NCI-H2227 treated with DMSO at 0.1 percent for 48 hours (cell line): ENCODE data around the gene ZNF813.
"Not testable (repeated sequence)": the region's sequence is repeated elsewhere in the genome, so short reads cannot be mapped to it uniquely, and the experiment has no call there.

Source experiments
- DNase-seq: peaks from one replicate; lab custom pipeline; 2025; lab: John Stamatoyannopoulos, UW

ZNF813 gene

DNA sequence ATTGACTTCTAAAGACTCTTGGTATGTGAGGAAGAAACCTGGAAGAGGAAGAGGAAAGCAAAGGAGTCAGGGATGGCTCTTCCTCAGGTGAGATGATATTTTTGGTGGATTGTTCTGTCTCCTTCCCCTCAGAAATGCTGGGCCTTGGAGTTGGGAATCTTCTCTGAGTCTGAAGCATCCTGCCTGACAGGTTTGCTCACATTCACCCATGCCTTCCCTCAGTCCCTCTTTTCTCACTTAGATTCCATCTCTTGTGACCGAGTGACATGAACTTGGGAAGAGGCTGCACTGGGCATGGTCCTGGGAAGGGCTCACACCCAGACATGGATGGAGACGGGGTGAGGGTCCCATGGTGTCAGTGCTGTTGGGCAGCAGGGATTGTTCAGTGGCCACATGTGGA lies 16.2 kb downstream of the ZNF813 start:
- not testable (repeated sequence) for DNase-seq

DNA sequence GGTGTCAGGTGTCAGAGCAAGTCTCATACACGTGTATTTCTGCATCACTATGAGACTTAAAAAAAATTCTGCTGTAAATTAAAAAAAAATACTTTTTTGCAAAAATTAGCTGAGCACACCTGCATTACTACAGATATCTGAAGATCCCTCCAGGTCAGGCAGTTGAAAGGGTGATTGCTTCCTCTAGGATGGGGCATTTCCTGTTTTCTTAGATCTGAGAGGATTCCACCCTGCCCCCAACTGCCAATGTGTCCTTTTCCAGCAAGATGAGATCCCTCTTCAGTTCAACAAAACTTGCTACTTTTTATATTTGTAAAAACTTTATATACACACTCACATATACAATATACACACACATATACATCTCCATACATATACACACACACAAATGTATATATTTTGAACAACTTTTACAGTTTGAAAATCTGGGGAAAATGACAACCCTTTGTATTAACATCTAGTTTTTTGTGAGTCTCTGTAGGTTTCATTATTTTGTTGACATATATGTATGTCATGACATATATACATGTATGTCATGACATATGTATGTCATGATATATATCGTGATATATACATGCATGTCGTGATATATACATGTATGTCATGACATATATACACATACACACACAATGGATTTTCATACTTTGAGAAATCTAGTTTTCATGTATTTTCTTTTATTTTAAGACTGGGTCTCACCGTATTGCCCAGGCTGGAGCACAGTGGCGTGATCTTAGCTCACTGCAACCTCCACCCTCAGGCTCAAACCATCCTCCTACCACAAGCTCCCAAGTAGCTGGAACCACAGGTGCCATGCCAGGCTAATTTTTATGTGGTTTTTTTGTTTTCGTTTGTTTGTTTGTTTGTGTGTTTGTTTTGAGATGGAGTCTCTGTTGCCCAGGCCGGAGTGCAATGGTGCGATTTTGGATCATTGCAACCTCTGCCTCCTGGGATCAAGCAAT lies 17.8 kb downstream of the ZNF813 start:
- DNase-seq: no peak

DNA sequence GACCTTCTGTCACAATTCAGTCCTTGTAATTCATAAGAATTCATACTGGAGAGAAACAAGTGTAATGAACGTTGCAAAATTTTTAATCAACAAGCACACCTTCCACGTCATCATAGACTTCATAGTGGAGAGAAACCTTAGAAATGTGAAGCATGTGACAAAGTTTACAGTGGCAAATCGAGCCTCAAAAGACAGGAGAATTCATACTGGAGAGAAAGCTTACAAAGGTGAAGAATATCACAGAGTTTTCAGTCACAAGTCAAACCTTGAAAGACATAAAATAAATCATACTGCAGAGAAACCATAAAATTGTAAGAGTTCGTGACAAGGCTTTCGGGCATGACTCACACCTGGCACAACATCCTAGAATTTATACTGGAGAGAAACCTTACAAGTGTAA lies 24.6 kb downstream of the ZNF813 start:
- DNase-seq: no peak

DNA sequence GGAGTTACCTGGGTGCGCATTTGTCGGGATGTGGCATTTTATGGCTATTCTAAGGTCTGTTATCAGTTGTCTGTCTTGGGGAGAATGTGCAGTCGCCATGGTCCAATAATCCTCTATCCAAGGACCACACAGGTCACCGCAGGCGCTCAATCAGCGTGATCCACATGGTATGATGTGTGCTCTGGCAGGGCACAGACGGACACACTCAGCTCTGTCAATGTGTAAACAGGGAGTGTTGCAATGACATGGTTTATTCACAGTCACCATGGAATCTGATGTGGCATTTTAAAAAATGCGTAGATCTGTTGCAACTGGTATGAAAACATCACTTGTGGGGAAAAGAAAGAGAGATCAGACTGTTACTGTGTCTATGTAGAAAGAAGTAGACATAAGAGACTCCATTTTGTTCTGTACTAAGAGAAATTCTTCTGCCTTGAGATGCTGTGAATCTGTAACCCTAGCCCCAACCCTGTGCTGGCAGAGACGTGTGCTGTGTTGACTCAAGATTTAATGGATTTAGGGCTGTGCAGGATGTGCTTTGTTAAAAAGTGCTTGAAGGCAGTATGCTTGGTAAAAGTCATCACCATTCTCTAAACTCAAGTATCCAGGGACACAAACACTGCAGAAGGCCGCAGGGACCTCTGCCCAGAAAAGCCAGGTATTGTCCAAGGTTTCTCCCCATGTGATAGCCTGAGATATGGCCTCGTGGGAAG lies 29.9 kb downstream of the ZNF813 start:
- DNase-seq: not testable (repeated sequence)

DNA sequence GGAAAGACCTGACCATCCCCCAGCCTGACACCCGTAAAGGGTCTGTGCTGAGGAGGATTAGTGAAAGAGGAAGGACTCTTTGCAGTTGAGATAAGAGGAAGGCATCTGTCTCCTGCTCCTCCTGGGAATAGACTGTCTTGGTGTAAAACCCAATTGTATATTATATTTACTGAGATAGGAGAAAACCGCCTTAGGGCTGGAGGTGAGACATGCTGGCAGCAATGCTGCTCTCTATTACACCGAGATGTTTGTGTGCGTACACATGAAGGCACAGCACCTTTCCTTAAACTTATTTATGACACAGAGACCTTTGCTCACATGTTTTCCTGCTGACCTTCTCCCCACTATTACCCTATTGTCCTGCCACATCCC lies 30.5 kb downstream of the ZNF813 start:
- DNase-seq: not testable (repeated sequence)

DNA sequence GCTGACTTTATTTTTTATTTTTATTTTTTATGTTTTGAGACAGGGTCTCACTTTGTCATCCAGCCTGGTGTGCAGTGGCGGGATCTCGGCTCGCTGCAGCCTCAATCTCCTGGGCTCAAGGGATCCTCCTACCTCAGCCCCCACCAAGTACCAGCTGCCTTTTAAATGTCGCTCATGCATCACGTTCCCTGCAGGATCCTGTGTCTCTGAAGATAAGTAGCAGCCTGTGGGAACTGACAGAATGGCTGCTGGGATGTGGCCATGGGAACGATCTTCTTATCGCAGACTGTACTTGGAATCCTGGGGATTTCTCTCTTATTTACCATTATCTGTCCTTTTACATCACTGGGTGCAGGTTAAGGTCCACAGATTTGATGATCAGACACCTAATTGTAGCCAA lies 35.6 kb downstream of the ZNF813 start:
- DNase-seq: peak; percentile 28

DNA sequence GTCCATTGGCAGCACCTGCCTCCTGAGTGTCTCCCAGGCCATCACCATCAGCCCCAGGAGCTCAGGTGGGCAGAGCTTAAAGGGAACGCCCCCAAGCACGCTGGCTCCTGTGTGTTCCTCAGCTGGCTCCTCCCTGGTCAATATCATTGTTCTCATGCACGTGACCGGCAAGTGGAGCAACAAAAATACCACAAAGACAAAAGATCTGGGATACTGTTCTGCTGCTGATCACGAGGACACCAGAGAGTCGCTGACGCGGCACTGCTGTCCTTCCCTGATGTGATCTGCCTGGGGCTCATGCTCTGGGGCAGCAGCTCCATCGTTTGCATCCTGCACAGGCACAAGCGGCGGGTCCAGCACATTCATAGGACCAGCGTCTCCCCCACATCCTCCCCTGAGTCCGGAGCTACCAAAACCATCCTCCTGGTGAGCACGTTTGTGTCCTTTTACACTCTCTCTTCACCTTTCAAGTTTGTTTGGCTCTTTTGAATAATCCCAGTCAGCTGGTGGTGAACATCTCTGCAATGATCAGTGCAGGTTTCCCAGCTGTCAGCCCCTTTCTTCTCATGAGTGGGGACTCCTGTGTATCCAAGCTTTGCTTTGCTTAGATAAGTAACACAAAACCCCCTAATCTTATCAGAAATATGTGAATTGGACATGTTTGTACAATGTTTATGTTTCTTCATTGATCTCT lies 36.3 kb downstream of the ZNF813 start:
- DNase-seq: peak; percentile 8

DNA sequence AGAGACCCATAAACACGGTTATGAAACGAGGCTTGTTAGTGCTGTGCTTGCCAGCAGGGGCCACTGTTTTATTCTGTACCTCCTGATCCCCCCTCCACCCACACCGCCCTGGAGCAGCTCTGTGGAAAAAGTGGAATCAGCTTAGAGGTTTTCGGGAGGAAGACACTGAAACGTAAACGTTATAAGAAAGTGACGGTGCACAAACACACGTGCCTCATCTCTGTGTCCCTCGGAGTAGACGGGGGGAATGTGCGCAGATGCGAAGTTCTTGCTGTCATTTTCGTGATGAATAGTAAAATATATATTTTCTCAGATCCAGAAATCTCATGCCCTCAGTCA lies 36.8 kb downstream of the ZNF813 start:
- DNase-seq: peak; percentile 65

DNA sequence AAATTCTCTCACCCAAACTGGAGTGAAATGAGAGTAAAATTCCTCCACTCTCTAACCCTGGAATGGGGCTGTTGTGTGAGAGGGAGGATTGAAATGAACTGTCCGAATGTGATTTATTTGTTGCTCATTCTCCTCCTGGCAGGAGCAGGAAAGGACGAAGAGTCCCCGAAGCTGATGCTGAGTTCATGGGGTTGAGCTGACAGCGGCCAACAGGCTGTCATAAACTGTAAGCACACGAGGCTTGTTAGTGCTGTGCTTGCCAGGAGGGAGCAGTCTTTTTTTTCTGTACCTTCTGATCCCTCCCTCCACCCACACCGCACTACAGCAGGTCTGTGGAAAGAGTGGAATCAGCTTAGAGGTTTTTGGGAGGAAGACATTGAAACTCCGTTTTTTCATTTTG lies 37.4 kb downstream of the ZNF813 start:
- no peak for DNase-seq

DNA sequence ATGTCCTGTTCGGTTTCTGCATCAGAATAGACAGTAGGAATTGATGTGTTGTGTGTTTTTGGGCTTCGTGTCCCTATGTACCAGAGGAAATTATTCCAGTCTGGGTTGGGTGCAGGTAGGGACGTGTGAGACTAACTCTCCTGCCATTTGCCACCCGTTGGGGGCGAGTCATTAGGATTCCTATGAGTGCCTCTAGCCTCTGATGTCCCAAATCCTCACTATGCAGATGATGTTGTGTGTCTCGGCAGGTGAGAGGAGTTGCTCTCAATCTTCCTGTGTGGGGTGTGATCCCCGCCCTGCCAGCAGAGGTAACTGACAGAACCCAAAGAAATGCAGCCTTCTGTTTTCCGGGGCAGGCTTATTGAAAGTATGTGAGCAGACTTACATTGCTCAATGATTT lies 39.2 kb downstream of the ZNF813 start:
- DNase-seq: no peak

DNA sequence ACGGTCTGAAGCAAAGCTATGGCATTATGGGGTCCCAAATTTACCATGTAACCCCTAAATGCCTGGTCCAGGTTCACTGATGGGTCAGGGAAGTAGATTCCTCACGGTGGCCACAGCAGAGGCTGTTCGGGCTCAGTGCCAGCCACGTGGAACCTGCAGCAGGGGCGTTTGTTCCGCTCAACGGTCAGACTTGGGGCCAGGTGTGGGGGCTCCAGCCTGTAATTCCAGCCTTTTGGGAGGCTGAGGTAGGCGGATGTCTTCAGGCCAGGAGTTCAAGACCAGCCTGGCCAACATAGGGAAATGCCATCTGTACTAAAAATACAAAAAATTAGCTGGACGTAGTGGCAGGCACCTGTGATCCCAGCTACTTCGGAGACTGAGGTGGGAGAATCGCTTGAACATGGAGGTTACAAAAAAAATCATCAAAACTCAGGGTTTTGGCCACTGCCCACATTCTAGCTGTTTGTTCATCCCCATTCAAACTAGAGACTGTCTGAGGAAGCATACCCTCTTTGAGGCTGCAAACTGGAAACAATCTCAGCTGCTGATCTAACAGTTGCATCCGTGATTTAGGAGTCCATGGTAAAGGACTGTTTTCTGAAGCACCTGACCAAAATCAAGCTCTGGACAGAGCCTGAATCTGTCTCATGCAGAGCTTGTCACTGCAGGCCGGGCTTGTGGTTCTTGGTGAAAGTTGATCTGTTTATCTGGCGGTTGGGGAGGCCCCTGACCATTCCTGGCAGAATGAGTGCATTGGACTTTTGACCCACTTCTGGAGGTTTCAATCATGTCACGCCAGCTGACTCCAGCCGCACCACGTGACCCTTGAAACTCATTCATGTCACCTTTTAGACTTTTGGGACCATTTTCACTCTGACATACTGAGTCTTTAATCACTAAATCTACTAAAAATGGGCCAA lies 40.2 kb downstream of the ZNF813 start:
- DNase-seq: no peak

DNA sequence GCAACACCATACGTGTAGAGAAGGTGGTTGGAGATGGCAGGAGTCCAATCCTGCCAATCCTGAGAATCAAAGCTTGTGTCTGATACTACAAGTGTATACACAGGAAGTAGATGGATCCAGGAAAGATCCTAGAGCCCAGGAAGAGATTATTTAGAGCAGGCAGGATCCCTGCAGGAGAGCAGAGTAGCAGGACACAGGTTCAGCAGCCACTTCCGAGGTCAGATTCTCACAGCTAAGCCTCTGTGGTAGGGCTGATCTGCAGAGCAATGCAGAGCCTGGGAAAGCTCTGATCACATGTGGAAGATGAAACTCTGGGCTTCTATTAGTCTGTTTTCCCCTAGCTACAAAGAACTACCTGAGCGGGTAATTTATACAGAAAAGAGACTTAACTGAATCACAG lies 41.9 kb downstream of the ZNF813 start:
- DNase-seq: no peak

DNA sequence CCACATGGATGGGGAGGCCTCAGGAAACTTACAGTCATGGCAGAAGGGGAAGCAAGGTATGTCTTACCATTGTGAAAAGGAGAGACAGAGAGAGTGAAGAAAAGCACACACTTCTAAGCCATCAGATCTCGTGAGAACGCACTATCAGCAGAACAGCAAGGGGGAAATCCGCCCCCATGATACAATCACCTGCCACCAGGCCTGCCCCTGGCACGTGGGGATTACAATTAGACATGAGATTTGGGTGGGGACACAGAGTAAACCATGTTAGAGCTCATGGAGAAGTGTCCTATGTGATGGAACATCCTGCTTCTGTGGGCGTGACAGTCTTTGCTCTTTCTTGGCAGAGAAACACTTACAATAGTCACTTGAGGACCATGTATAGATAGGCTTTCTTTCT lies 42.3 kb downstream of the ZNF813 start:
- DNase-seq: no peak

DNA sequence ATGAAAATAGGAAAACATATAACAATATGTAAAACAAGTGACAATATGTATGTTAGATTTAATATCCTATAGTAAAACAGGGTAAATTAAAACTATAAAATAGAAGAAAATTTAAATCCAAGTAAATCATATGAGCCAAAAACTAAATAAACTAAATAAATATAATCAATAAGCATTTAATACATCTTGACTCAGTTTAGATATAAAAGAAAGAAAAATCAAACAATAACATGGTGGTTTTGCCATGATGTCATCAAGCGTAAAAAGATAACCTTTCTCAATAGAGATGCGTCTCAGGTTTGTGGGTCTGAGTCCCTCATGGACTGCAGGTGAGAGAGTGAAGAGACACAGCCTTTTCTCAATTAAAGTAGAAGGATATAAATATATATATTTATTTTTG lies 43.8 kb downstream of the ZNF813 start:
- no peak for DNase-seq

DNA sequence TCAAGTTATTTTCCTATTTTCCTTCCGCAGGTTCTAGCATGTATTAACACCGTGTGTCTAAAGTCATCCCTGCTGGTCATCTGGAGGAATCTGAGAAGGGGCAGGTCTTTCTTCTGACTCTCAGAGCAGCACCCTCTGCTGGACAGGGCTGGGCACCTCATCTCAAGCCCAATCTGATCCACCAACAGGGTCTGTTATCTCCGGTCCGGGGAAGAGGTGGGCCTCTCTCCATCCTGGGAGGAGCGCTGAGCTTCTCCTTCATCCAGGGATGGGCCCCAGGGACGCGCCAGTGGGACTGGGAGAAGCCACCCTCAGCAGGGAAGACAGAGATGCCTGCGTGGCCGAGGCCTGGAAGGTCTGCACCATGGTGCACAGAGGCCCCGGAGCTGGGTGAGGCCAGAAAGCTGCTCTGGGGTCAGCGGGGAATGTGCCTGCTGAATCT lies 44.4 kb downstream of the ZNF813 start:
- peak; percentile 37 for DNase-seq

DNA sequence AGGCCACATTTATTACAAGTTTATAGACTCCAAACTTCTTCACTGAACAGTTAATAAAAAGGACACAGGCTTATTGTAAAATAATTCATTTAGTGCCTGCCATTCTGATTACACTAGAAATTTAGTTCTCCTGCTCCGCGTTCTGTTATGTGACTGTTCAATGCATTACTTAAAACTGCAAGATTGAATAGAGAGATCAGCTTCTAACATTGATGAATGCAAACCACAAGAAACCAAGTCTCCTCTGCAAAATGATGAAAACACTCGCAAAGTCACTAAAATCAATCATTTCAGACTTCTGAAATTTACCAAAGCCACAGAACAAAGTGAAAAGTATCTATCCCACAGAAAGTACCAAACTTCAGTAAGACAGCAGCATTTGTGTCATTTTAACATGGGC lies 47.5 kb downstream of the ZNF813 start:
- DNase-seq: not testable (repeated sequence)

DNA sequence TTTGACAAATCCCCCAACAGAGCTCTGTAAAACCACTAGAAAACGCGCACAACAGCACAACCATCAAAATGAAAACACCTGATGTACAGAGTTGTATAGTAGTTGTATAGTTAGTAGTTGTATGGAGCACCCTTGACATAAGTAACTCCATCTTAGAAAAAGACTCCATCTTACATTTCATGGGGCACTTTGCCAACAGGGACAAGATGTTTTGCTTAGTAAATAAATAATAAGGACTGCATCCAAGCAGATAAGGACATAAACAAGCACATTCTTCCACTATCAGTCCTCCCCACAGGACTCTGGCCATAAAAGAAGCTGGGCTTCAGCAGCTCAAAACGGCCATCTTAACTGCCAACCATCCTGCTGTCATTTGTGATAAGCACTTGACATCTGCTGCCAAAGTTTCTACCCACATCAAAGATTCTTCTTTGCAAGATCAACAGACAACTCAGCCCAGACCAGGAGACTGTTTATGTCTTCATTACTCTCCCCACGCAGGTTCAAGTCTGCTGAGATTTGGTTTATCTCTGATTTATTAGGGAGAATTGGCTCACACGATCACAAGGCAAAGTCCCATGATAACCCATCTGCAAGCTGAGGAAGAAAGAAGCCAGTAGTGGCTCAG lies 49.7 kb downstream of the ZNF813 start:
- no peak for DNase-seq

DNA sequence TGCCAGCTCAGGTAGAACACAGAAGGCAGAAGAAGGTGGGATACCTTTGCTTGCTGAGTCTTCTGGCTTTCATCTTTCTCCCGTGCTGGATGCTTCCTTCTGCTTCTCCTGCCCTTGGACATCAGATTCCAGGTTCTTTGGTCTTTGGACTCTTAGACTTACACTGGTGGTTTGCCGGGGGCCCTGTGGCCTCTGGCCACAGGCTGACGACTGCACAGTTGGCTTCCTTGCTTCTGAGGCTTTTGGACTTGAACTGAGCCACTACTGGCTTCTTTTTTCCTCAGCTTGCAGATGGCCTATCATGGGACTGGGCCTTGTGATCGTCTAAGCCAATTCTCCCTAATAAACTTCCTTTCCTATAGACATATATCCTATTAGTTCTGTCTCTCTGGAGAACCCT lies 50.6 kb downstream of the ZNF813 start:
- DNase-seq: no peak

DNA sequence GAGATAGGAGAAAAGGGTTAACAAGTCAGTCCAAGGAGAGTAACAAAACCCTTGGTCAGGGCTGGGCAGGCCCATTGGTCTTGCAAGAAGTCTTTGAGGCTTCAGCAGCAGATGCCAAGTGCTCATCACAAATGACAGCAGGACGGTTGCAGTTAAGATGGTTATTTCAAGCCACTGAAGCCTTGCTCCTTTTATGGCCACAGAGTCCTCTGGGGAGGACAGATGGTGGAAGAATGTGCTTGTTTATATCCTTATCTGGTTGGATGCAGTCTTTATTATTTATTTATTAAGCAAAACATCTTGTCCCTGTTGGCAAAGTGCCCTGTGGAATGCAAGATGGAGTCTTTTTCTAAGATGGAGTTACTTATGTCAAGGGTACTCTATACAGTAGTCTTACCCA lies 51.2 kb downstream of the ZNF813 start:
- no peak for DNase-seq

DNA sequence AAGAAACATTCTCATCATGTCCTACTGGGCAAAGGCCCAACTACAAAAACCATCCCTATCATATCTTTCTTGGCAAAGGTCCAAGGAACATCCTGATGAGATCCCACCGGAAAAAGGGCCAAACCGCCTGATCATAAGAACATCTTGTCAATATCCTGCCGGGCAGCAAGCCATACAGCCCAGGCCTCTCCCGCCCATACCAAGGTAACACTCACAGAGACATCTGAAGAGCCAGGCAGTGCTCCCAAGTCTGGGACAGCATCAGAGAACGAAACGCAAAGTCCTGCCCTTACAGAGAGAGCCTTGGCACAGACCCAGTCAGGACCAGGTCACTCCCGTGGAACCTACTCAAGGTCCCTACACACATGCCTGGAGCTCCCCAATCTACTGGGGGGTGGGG lies 51.9 kb downstream of the ZNF813 start:
- DNase-seq: no peak

DNA sequence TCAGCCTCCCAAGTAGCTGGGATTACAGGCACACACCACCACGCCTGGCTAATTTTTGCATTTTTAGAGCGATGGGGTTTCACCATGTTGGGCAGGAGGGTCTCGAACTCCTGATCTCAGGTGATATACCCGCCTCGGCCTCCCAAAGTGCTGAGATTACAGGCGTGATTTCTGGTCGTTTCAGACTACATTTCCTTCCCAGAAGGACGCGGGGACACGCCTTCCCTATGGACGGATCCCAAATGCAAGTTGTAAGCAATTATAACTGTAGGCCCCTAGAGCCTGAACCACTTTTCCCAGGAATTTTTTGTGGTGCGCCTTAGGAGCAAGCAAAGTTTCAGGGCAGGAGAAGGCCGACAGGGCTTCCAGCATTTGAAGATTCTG lies 52.6 kb downstream of the ZNF813 start:
- DNase-seq: no peak
